OCI-M2 (cell line): Measurements from ENCODE around the gene TOP1.
"Not testable (repeated sequence)": the region's sequence is repeated elsewhere in the genome, so short reads cannot be mapped to it uniquely, and the experiment has no call there.

Experiments
- DNase-seq: peaks from one replicate; lab custom pipeline; 2025; ENCODE audit not compliant: unreplicated experiment; lab: John Stamatoyannopoulos, UW

TOP1 gene

GRCh38 chr20:41087777-41088176 is 59.2 kb downstream of the TOP1 start:
- DNase-seq: no peak

GRCh38 chr20:41089555-41089954 is 60.9 kb downstream of the TOP1 start:
- no peak for DNase-seq

- no peak for DNase-seq
These were observed 63.3 kb downstream of the TOP1 start for GRCh38 chr20:41091927-41092326.

GRCh38 chr20:41094353-41095055 is 65.9 kb downstream of the TOP1 start:
- no peak for DNase-seq

GRCh38 chr20:41095110-41095969 is 66.7 kb downstream of the TOP1 start:
- no peak for DNase-seq

- DNase-seq: no peak
These were observed 70.2 kb downstream of the TOP1 start for GRCh38 chr20:41098703-41099250.

GRCh38 chr20:41100001-41100480 is 71.4 kb downstream of the TOP1 start:
- no peak for DNase-seq

GRCh38 chr20:41101660-41102059 is 73.0 kb downstream of the TOP1 start:
- DNase-seq: no peak

- no peak for DNase-seq
These were observed 79.9 kb downstream of the TOP1 start for GRCh38 chr20:41108531-41108930.

- no peak for DNase-seq
These were observed 81.4 kb downstream of the TOP1 start for GRCh38 chr20:41110012-41110411.

GRCh38 chr20:41110930-41111577 is 82.4 kb downstream of the TOP1 start:
- DNase-seq: no peak

- no peak for DNase-seq
These were observed 82.9 kb downstream of the TOP1 start for GRCh38 chr20:41111578-41111951.

- DNase-seq: peak; percentile 89
These were observed 87.8 kb downstream of the TOP1 start for GRCh38 chr20:41116282-41116956.

GRCh38 chr20:41118159-41118558 is 89.5 kb downstream of the TOP1 start:
- not testable (repeated sequence) for DNase-seq

GRCh38 chr20:41118632-41119031 is 90.0 kb downstream of the TOP1 start:
- no peak for DNase-seq

- DNase-seq: no peak
These were observed 91.3 kb downstream of the TOP1 start for GRCh38 chr20:41119614-41120561.

- no peak for DNase-seq
These were observed 92.8 kb downstream of the TOP1 start for GRCh38 chr20:41121399-41121798.

GRCh38 chr20:41123631-41124030 is 95.0 kb downstream of the TOP1 start:
- DNase-seq: no peak

GRCh38 chr20:41124451-41125094 is 96.0 kb downstream of the TOP1 start:
- DNase-seq: no peak
